GM12864 (cell line): ENCODE results near the gene DLGAP3.

Source experiments
- DNase-seq: peaks from one replicate; pipeline ENCODE4 v3.0.0-alpha.2; 2011; ENCODE audit warnings: low read depth
- H3K4me3 ChIP-seq: 2 replicates; pipeline ENCODE4 v1.5.1; 2011; ENCODE audit warnings: mild to moderate bottlenecking, low read depth, low read length, control low read depth
- CTCF ChIP-seq: IDR thresholded peaks from 2 replicates; pipeline ENCODE4 v1.5.1; 2011; ENCODE audit warnings: low read depth, mild to moderate bottlenecking, moderate library complexity, low read length, control low read depth, inconsistent platforms; ENCODE audit errors: missing control alignments

DLGAP3 gene

DNA sequence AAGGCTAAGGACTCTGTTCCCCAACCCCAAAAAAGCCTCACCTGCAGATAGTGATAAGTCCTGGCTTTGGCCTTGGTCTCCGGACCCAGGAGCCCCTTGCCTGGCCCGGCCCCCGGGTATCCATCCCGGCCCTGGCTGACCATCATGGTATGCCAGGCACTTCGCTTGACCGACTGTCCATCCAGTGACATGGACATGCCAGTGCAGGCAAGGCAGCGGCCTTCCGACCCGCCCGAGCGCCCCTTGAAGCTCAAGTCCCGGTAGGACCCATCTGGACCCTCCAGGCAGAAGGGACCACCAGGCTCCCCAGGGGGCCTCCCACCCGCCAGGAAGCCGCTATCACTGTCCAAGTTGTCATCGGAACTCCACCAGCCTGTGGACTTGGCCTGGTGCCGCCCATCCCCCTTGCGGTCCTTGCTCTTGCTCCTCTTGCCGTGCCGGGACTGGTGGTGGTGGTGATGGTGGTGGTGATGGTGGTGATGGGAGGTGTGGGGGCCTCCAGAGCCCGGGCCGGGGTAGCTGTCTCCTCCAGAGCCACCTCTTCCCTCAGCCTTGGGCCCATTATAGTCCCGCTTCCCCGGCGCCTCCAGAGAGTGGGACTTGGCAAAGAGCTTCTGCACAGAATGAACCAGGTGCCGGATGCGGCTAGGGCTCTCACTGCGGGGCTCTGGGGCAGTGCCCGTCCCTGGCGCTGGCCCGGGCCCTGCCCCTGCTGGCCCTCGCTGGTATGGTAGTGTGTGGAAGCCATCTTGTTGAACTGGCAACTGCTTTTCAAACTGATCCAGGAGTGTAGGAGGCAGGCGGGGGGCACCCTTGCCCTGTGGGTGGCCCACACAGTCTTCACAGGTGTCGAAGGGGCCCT is 25.0 kb downstream of the DLGAP3 start:
- no peak for TF ChIP-seq CTCF
- H3K4me3 ChIP-seq = no peak overlapping the region
- DNase-seq = no peak

GRCh38 chr1:34901919-34902318 is 27.5 kb downstream of the DLGAP3 start:
- TF ChIP-seq CTCF = no peak
- no peak for DNase-seq
- H3K4me3 ChIP-seq = no peak overlapping the region

- DNase-seq = no peak
- no peak overlapping the region for H3K4me3 ChIP-seq
Observed at GRCh38 chr1:34900775-34901502, 28.5 kb downstream of the DLGAP3 start.

DNA sequence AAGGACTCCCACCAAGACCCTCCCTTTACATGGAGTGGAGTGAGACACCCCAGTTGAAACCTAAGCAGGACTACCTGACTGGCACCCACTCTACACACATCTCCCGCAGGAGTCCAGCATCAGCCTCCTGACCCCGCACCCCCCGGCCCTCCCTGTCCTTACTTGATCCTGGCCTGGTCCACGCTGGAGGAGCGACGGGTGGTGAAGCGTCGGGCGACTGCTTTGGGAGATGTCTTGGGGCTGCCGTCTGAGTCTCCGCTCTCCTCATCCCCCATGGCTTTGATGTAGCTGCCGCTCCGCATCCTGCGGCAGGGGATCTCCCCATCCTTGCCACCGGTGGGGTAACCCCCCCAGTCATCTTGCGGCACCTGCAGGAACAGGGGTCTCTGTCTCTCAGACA is 29.5 kb downstream of the DLGAP3 start:
- no peak for TF ChIP-seq CTCF
- no peak for DNase-seq

More at GRCh38 chr1:34900775-34901502, 28.5 kb downstream of the DLGAP3 start:
- no peak for TF ChIP-seq CTCF

DNA sequence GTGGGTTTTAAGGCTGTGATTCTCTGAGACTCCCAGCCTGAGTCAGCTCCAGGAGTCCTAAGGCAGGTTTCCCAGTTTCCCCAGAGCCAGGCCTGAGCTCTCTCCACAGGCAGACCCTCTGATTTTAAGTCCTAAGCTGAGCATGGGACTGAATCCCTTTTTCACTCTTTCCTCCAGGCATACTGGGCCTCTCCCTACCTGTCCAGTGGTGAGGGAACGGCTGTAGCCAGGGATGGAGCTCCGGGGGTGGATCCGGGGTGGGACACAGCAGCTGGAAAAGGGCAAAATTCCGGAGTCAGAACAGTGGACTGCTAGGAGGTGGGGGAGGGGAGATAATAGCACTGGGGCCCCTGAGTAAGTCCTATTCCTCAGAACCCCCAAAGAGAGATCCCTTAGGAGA is 30.0 kb downstream of the DLGAP3 start:
- TF ChIP-seq CTCF = no peak
- DNase-seq = no peak

More for the DNA sequence above, 29.5 kb downstream of the DLGAP3 start:
- no peak overlapping the region for H3K4me3 ChIP-seq

GRCh38 chr1:34898330-34898761 is 31.1 kb downstream of the DLGAP3 start:
- no peak for DNase-seq
- no peak for TF ChIP-seq CTCF
- no peak overlapping the region for H3K4me3 ChIP-seq

More for the DNA sequence above, 30.0 kb downstream of the DLGAP3 start:
- H3K4me3 ChIP-seq = no peak overlapping the region
